GM10266 (cell line): ENCODE measurements around the gene CHKB.

Experiments
- DNase-seq: peaks from one replicate; pipeline ENCODE4 v3.0.0; 2012; ENCODE audit errors: extremely low spot score
- TF ChIP-seq, protein P1 (sequence below): IDR thresholded peaks from 2 replicates; pipeline ENCODE4 v1.5.1; 2012; ENCODE audit warnings: mild to moderate bottlenecking, low read depth; ENCODE audit not compliant: control insufficient read depth, insufficient read depth; ENCODE audit errors: missing control alignments

CHKB gene

DNA sequence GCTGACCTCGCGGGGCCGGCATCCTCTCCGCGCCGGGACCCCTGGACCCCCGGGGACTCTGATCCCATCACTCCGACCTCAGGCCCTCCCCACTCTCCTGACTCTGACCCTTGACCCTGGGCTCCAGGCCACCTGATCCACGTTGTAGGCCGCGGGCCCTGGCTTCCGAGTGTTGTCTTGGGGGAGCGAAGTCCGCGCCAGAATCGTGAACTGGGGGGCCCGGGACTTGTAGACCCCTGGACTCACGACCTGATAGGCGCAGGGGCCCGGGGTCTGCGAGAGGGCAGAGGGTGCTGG is 52.1 kb downstream of the CHKB start:
- TF ChIP-seq, protein P1, sequence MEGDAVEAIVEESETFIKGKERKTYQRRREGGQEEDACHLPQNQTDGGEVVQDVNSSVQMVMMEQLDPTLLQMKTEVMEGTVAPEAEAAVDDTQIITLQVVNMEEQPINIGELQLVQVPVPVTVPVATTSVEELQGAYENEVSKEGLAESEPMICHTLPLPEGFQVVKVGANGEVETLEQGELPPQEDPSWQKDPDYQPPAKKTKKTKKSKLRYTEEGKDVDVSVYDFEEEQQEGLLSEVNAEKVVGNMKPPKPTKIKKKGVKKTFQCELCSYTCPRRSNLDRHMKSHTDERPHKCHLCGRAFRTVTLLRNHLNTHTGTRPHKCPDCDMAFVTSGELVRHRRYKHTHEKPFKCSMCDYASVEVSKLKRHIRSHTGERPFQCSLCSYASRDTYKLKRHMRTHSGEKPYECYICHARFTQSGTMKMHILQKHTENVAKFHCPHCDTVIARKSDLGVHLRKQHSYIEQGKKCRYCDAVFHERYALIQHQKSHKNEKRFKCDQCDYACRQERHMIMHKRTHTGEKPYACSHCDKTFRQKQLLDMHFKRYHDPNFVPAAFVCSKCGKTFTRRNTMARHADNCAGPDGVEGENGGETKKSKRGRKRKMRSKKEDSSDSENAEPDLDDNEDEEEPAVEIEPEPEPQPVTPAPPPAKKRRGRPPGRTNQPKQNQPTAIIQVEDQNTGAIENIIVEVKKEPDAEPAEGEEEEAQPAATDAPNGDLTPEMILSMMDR = no peak
- peak; percentile 48 for DNase-seq

DNA sequence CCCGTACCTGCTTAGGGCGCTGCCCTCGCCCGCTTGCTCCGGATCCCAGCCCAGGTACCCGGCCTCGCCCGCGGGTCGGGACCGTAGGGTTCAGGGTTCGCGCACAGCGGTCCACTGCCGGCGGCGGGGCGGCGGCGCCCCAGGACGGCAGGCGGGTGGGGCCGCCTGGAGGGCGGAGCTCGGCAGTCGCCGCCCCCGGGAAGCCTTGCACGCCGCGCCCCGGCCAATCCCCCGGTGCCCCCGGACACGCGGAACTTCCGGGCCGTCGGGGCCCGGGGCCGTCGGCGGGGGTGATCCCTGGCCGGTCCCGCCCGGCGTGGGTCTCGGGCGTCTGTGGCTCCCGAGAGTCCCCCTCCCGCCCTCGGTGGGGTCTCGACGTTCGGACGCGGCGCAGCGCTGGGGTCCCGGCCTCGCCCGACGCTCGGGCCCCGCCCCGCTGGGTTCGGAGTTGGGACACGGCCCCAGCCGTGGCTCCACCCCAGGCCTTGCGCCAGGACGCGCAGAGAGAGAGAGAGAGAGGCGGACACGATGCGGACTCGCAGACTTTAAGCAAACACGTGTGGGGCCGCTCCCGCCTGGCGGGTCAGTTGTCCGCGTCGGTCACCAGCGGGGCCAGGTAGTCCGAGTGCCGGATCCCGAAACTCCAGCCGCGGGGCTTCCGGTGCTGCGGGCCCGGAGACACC is 52.6 kb downstream of the CHKB start, which contains the start of gene TYMP:
Gene TYMP (minus strand): TSS at position 116 of the 683 bp plus-strand sequence. CDS start 303 bp downstream, outside the sequence.
- DNase-seq = peak; percentile 91
- TF ChIP-seq, protein P1 = no peak

DNA sequence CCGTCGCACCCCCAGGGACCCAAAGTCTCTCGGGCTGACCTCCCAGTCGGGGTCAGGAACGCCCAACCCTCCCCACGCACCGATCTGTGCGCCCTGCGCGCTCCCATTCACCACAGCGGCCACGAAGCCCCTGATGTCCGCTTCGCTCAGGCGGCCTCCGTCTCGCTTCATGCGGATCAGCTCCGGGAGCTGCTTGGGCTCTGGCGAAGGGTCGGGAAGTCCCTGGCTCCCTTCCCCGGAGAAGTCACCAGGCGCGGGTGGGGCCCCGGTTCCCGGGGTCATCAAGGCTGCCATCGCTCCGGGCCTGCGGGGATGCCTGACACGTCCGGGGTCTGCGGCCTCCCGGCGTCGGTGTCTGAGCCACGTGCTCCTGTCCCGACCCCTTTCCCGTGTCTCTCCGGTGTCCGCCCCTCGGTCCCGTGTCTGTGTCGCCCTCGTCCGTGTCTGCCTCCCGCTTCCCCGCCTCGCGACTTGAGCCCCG is 53.2 kb downstream of the CHKB start:
- DNase-seq = no peak
- TF ChIP-seq, protein P1 = no peak
